Activated CD4-positive, CD25-positive, alpha-beta regulatory T cell treated with anti-CD3 and anti-CD28 coated beads, Interleukin-2, amount 50 U/mL, for 16 hours (primary cell): ENCODE results near the gene APOBEC3G.

ENCODE experiments used
- DNase-seq: peaks from one replicate; pipeline ENCODE4 v3.0.0-alpha.2; 2020; ENCODE audit warnings: low read depth, low spot score

The APOBEC3G gene

GRCh38 chr22:39122772-39123470 lies 45.8 kb downstream of the APOBEC3G start:
- no peak for DNase-seq

- DNase-seq: no peak
Measured at GRCh38 chr22:39123751-39124581, 46.9 kb downstream of the APOBEC3G start.

GRCh38 chr22:39125622-39126021 lies 48.5 kb downstream of the APOBEC3G start:
- no peak for DNase-seq

GRCh38 chr22:39128508-39128907 lies 51.4 kb downstream of the APOBEC3G start:
- DNase-seq: no peak

DNA sequence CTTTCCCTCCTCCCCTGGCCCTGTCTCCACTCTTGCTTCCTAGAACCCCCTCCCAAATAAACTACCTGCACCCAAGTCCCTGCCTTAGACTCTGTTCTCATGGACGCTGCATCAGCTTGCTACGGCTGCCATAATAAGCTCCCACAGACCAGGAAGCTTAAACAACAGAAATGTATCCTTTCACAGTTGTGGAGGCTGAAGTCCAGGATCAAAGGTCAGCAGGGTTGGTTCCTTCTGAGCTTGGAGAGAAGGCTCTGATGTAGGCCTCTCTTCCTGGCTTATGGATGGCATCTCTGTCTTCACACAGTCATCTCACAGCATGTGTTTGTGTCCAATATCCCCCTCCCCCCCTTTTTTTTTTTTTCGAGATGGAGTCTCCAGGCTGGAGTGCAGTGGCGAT lies 52.0 kb downstream of the APOBEC3G start:
- no peak for DNase-seq

- DNase-seq: no peak
Measured at GRCh38 chr22:39129746-39130145, 52.7 kb downstream of the APOBEC3G start.

- DNase-seq: no peak
Measured at GRCh38 chr22:39130152-39130704, 53.2 kb downstream of the APOBEC3G start.

DNA sequence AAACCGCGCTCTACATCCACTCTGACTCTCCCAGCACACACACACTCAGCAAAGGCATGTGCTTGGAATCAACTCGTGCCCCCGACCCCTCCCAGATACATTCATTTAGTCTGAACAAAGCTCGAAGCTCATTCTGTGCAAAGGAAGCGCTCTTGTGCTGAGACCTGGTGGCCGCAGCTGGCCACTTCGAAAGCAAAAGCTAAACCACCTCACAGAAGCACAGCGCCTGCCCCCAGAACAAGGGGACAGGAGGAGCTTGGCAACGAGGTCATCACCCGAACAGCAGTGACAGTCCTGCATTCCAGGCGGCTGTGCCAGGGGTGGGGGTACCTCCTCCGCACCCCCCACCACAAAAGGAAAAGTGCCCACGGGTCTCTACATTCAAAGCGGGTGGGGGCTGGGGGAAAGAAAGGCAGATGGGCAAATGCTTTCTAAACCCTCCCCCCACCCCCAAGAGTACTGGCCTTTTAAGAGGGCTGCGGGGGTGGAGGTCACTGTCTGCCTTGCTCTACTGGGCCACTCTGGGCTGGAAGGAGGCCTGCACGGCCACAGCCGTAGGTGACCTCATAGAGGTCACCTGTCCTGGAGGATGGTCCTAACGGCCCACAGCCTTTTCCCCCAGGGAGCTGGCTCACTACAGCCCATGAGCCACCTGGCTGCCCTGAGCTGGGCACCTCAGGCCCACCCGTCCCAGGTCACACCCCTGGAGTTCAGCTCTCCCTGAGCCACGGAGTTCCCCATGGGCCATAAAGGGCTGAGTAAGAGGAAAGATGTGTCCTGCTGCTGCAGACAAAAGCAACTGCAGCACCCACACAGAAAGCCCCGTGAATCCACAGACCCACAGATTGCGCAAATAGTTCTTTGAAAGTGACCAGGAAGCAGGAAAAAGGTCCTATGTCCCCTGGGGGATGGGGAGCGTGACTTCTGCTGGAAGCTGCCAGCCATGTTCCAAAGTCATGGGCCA lies 54.1 kb downstream of the APOBEC3G start:
- no peak for DNase-seq

DNA sequence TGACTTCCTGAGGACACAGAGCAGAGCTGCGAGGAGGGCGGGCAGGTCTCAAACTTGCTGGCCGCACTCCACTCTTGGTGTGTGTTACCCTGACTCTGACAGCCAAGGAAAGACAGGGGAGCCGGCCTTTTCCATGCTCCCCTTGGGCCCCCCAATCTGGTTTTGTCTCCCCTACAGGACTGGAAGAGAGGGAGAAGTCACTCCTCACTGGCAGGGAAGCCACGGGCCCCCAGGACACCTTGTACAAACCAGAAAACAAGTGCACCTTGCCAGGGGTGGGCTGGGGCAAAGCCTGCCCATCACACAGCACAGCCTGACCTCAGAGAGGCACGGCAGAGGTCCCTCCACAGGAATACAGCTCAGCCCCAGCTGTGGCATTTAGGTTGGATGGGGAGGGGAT lies 55.2 kb downstream of the APOBEC3G start:
- no peak for DNase-seq

- no peak for DNase-seq
Measured at GRCh38 chr22:39132871-39133524, 55.9 kb downstream of the APOBEC3G start.

DNA sequence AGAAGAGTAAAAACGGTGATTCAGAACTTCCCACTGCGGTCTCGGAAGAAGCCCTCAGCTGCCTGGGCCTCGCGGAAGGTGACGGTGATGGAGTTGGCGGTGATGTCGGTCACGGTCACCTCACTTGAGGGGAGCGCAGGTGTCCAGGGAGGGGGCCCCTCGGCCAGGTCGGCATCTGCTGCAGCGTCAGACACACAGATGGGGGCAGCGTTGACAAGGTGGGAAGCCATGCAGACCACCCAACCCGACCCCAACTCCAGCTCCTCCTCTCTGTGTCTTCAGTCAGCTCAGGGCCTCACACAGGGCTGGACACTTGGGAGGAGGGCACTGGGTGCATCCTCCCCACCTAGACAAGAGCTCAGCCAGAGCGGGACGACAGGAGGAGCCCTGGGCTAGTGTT lies 56.8 kb downstream of the APOBEC3G start:
- DNase-seq: no peak

DNA sequence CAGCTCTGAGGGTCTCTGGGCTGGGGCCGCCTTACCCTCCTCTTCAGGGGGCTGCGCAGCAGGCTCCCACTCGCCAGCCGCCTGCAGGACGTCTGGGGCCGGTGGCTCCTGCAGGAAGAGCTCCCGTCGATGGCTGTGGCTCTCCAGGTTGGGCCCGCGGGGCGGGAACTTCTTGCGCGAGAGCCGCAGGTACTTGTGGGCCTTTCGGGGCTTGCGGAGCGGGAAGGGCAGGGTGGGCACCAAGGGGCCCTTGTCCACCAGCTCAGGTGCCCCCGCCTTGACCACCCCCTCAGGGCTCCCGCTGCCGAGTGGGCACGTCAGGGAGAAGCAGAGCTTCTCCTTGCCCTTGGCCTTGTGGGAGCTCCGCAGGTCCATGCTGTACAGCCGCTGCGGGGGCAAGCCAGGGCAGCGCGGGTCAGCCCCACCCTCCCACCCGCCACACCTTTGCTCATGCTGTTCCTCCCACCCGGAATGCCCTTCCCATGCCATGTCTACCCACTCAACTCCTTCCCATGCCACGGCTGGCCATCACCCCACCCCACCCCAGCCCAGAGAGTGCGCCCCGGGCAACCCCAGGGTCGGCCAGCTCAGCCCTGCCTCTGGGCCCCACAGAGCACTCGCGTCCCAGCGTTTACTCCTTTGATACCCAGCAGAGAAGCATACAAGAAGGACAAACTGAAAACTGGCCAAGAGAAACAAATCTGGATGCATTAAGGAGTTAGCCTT lies 57.5 kb downstream of the APOBEC3G start:
- no peak for DNase-seq

DNA sequence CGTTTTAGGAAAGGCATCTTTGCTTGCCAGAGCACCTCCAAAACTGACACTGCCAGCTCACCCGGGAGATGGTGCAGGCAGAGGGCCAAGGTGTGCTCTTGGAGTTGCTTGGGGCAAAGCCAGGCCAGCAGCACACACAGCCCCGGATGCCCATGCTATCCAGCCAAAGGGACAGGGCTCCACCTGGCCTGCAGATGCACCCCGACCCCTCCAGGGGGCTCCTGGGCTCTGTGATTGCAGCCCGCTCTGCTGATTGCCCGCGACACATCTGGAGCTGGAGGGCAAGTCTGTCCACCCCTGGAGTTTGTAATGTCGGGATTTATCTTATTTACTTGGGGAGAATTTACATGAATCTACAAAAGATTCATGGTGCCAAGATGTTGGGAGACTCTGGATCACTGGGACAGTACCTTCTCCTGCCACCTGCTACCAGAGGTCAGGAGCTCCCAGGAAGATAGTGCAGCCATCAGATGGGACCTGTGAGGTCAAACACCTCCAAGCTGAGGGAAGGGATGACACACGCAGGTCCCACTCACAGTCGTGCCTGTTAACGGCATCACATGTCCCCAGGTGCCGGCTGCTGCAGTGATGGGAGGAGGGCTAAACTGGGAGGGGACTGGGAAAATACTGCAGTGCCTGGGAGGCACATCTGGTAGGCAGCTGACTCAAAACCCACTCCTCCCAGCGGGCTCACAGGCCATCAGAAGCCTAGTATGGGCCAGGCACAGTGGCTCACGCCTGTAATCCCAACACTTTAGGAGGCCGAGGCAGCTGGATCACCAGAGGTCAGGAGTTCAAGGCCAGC lies 58.2 kb downstream of the APOBEC3G start:
- no peak for DNase-seq

DNA sequence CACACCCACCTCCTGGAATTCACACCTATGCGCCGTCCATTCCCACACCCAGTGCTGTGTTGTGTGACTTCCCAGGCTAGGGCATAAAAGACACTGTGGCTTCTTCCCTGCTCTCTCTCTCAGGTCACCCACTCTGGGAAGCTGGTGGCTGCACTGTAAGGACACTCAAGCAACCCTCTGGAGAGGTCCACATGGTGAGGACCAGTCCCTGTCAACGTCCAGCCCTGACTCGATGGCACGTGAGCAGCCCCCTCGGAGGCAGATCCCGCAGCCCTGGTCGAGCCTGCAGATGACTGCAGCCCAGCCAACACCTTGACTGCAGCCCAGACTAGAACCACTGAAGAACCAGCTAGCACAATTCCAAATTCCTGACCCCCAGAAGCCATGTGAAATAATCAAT lies 59.2 kb downstream of the APOBEC3G start:
- no peak for DNase-seq
